ENCODE data around the gene LIF. TPM values are rescaled to one million over a fixed set of nuclear protein-coding genes. Genes with fewer than 3 reads are reported as not detected.

Gene LIF
- total RNA-seq, 4 donors from 2014 or later, result not detected

GRCh38 chr22:30267382-30268302 lies 21.1 kb upstream of the LIF start:
- Histone ChIP-seq H3K27me3 (no peaks in the 10 kb centered on the region), H3K9me3 (no peaks in the 10 kb centered on the region), H3K4me1 (no peaks in the 10 kb centered on the region), H3K27ac (no peak overlapping the region), H3K4me3 (no peak overlapping the region), H3K36me3 (no peaks in the 10 kb centered on the region)
- TF ChIP-seq POLR2A (IDR thresholded peaks at IDR 0.05), result no peak
- TF ChIP-seq CTCF (IDR thresholded peaks at IDR 0.05 in 4 of 5, conservative IDR thresholded peaks at IDR 0.05 in 1 of 5), result no peak
- intact Hi-C loops (cut with DNase I; ENCODE audit: low total_unique reads), result no loop called here
- in situ Hi-C loops (cut with MboI; ENCODE audit: low sequenced_read_pairs in 4 of 4), result loop anchor here in 2 of 4 donors (10.0 kb wide), 2 partner anchors 117 to 127 kb away; partner anchors contain the start of genes RNF215 (in 1 of the 2) and SEC14L2 (in 1 of the 2)
- no peak for ATAC-seq
- DNase-seq, result no peak

GRCh38 chr22:30266445-30267381 lies 20.2 kb upstream of the LIF start, which contains the start of gene OSM:
Gene OSM (minus strand): TSS chr22:30266851. CDS start chr22:30266799, 52 bp downstream.
- in situ Hi-C loops (cut with MboI; ENCODE audit: low sequenced_read_pairs in 4 of 4), result loop anchor here in 2 of 4 donors (10.0 kb wide), 2 partner anchors 118 to 128 kb away; partner anchors contain the start of genes RNF215 (in 1 of the 2) and SEC14L2 (in 1 of the 2)
- no peaks in the 10 kb centered on the region for H3K4me1 ChIP-seq
- no peak for ATAC-seq
- intact Hi-C loops (cut with DNase I; ENCODE audit: low total_unique reads), result no loop called here
- no peaks in the 10 kb centered on the region for H3K36me3 ChIP-seq
- TF ChIP-seq POLR2A (IDR thresholded peaks at IDR 0.05) (no peak), CTCF (IDR thresholded peaks at IDR 0.05 in 4 of 5, conservative IDR thresholded peaks at IDR 0.05 in 1 of 5) (no peak)
- H3K9me3 ChIP-seq, result no peaks in the 10 kb centered on the region
- DNase-seq, result no peak
- H3K4me3 ChIP-seq, result peak within 1 kb of the TSS in 1 of 4 donors; percentile 19
- no peaks in the 10 kb centered on the region for H3K27me3 ChIP-seq
- peak within 1 kb of the TSS in 1 of 4 donors; percentile 45 for H3K27ac ChIP-seq

- intact Hi-C loops (cut with DNase I; ENCODE audit: low total_unique reads) (no loop called here), in situ Hi-C loops (cut with MboI; ENCODE audit: low sequenced_read_pairs in 4 of 4) (loop anchor here in 2 of 4 donors (10.0 kb wide), 2 partner anchors 119 to 129 kb away; partner anchors contain the start of genes RNF215 (in 1 of the 2) and SEC14L2 (in 1 of the 2))
- no peak for ATAC-seq
- no peak for DNase-seq
- H3K4me3 ChIP-seq, result peak overlapping the region in 1 of 4 donors; percentile 19
- H3K27me3 ChIP-seq, result no peaks in the 10 kb centered on the region
- H3K4me1 ChIP-seq, result no peaks in the 10 kb centered on the region
- no peaks in the 10 kb centered on the region for H3K9me3 ChIP-seq
- no peaks in the 10 kb centered on the region for H3K36me3 ChIP-seq
- peak overlapping the region in 1 of 4 donors; percentile 45 for H3K27ac ChIP-seq
- no peak for TF ChIP-seq CTCF (IDR thresholded peaks at IDR 0.05 in 4 of 5, conservative IDR thresholded peaks at IDR 0.05 in 1 of 5)
- TF ChIP-seq POLR2A (IDR thresholded peaks at IDR 0.05), result peak; percentile 13 to 21
Measured at GRCh38 chr22:30265823-30266444, 19.4 kb upstream of the LIF start.

- DNase-seq, result no peak
- Histone ChIP-seq H3K4me3 (no peak overlapping the region), H3K27ac (no peak overlapping the region), H3K27me3 (no peaks in the 10 kb centered on the region), H3K9me3 (no peaks in the 10 kb centered on the region), H3K36me3 (no peaks in the 10 kb centered on the region), H3K4me1 (no peaks in the 10 kb centered on the region)
- in situ Hi-C loops (cut with MboI; ENCODE audit: low sequenced_read_pairs in 4 of 4) (loop anchor here in 2 of 4 donors (10.0 kb wide), 2 partner anchors 120 to 130 kb away; partner anchors contain the start of genes RNF215 (in 1 of the 2) and SEC14L2 (in 1 of the 2)), intact Hi-C loops (cut with DNase I; ENCODE audit: low total_unique reads) (no loop called here)
- no peak for TF ChIP-seq CTCF (IDR thresholded peaks at IDR 0.05 in 4 of 5, conservative IDR thresholded peaks at IDR 0.05 in 1 of 5)
- TF ChIP-seq POLR2A (IDR thresholded peaks at IDR 0.05), result no peak
- ATAC-seq, result no peak
Measured at GRCh38 chr22:30265131-30265720, 18.7 kb upstream of the LIF start.
